T-helper 2 cell treated with Interferon-gamma antibody and Interleukin-4, amounts not matched to agents 100 ng/mL and 5 ng/mL, for 36 hours (primary cell): ENCODE data around the gene GATM. TPM values are rescaled to one million over a fixed set of nuclear protein-coding genes. Genes with fewer than 3 reads are reported as not detected.
"Not testable (repeated sequence)": the region's sequence is repeated elsewhere in the genome, so short reads cannot be mapped to it uniquely, and the experiment has no call there.

Experiments
- intact Hi-C: fragments of 100-400 bp; cut with micrococcal nuclease; formaldehyde crosslinking; loops from one replicate; pipeline ENCODE4 v1.15.1; 2023
- total RNA-seq: library from RNA; stranded (reverse); gene quantifications from 2 replicates; pipeline ENCODE4 v1.2.3, GENCODE V29; 2022

The GATM gene
- total RNA-seq, 1 donor from 2014 or later: 1.4 TPM

DNA sequence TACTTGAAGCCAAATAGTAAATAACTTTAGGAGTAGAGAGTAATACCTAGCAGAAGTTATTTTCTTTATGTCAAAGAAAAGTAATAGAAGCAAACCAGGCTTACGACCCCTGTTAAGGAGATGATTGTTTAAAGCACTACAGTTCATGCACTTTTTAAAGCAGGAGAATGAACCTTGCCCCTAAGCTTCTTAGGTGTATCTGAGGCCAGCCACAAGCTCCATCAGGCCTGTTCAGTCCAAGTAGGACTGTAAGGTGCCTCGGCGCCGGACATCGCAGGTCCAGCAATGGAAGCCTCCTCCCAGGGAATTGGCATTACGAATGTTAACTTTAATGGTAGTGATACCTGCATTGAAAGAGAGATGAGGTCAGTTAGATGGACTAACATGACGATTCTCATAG lies 16.5 kb downstream of the GATM start:
- intact Hi-C loops: no loop called here

DNA sequence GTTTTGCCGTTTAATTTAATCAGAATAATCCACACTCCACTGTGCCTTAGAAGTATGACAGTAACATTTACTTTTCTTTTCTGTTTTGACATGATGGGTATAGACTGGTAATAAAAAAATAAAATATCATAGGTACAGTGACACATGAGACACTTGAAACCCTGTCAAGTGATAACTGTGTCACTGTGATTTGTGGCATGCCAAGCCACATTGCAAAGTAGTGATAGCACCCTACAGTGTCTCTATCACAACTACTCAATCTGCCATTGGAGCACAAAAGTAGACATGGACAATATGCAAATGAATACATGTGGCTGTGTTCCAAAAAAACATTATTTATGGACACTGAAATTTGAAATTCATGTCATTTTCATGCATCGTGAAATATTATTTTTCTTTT lies 22.5 kb downstream of the GATM start:
- intact Hi-C loops: no loop called here

DNA sequence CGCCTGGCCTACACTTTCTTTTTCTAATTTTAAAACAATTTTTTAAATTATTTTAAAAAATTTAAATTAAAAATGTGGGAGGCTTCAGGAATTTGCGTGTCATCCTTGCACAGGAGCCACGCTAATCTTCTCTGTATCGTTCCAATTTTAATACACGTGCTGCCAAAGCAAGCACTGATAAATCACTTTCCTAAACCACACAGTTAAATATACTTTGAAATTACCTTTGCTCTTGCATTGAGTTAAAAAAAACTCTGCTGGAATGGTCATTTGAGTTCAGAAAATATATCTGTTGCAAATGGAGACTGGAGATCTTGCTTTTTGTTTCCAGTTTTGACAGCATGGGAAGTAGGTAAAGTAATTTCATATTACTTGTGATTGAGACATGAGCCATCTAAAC lies 23.6 kb downstream of the GATM start:
- intact Hi-C loops: no loop called here

- intact Hi-C loops: no loop called here
Observed at GRCh38 chr15:45351227-45351626, 27.1 kb downstream of the GATM start.

- intact Hi-C loops: no loop called here
Observed at GRCh38 chr15:45349623-45350022, 28.7 kb downstream of the GATM start.

DNA sequence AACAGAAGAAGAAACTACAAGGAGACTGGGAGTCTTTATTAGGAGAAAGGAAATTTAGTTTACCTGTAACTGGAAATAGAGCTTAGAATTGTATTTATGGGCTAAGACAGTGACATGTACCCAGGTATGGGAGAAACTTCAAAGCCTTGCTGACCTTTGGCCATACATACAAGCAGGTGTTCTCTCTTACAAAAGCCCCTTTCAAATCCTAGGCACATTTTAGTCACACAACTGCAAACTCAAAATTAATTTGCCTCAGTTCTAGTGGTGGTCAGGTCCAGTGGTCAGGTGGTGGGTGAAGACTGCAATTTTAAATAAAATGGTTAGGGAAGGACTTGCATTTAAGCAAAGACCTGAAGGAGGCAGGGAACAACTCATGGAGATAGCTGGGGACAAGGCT lies 30.4 kb downstream of the GATM start:
- intact Hi-C loops: no loop called here

- intact Hi-C loops: no loop called here
Observed at GRCh38 chr15:45347033-45347432, 31.3 kb downstream of the GATM start.

DNA sequence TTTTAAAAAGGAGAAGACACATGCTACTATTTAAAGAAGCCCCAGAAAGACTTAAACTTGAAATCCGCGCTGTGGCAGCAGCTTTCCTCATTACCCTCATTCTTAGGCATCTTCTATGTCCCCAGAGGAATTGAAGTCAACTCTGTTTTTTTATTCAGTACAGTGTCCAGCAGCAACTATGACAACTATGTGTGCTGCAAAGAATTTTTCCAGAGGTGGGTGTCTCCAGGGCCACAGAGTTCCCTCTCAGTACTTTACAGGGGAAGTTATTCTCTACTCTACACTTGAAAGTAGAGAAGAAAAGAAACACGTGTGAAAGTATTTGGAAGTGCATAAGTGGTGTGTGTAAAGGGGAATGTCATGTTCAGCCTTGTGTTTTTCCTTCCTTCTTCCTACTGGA lies 32.0 kb downstream of the GATM start:
- intact Hi-C loops: no loop called here

DNA sequence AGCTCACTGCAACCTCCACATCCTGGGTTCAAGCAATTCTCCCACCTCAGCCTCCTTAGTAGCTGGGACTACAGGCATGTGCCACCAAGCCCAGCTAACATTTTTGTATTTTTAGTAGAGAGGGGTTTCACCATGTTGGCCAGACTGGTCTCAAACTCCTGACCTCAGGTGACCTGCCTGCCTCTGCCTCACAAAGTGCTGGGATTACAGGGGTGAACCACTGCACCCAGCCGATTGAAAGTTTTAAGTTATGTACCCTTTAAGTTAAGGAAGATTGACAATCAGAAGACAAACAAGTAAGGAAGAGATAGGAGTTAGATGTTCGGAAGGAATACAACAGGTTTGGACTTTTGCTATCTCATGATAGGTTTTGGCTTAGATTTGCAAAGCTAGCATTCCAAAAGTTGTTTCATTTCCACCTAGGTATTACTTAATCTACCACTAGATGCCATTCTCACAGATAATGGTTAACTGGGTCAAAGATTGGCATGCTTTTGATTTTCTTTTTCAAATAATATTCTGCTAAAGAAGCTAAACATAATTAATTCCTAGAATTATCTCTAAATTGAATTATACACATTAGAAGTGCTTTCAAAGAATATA lies 35.0 kb downstream of the GATM start:
- intact Hi-C loops: no loop called here

GRCh38 chr15:45341790-45342189 lies 36.6 kb downstream of the GATM start:
- intact Hi-C loops: no loop called here

GRCh38 chr15:45340429-45340828 lies 37.9 kb downstream of the GATM start:
- intact Hi-C loops: no loop called here

- intact Hi-C loops: no loop called here
Observed at GRCh38 chr15:45338417-45338816, 39.9 kb downstream of the GATM start.

DNA sequence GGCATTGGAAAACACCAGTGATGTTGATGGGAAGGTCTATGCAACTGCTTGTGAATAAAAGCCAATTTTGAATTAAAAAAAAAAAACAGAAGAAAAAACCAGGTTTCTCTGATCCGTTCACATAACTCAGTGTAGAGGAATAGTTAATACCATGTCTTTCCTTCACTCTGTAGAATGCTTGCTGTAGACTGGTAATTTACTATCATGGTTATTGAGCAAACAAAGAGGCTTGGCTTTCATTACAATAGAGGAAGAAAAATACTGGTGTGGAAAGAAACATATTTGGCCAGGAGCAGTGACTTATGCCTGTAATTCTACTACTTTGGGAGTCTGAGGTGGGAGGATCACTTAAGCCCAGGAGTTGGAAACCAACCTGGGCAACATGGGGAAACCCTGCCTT lies 41.1 kb downstream of the GATM start:
- intact Hi-C loops: no loop called here

DNA sequence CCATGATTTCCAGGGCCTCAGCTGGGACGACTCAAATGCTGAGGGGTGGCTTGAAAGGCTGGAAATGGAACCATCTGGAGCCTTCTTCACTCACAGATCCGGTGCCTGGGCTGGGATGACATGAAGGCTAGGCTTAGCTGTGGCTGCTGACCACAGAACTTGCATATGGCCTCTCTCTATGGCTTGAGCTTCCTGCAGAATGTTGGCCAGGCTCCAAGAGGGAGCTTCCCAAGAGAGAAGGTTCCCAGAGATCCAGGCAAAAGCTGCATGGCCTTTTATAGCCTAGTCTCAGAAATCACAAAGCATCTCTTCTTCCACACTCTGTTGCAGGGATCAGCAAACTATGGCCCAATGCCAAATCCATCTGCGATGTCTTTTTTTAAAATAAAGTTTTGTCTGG lies 44.8 kb downstream of the GATM start:
- intact Hi-C loops: no loop called here

DNA sequence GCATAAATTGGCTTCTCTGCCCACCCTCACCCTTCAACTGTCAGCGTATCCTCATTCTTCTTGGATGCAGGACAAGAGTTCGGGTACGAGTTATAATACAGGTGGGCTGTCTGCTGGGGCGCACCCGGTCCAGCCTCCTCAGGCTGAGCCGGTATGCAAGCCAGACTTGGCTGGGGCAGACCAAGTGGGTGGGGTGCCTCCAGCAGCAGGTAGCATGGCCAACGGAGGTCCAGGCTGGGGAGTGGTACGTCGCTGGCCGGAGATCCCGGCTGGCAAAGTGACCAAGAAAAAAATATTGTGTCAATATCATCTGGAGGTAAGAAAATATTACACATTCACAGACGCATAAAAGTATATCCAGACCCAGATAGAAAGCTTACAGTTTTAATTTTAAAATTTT lies 45.6 kb downstream of the GATM start:
- intact Hi-C loops: no loop called here

DNA sequence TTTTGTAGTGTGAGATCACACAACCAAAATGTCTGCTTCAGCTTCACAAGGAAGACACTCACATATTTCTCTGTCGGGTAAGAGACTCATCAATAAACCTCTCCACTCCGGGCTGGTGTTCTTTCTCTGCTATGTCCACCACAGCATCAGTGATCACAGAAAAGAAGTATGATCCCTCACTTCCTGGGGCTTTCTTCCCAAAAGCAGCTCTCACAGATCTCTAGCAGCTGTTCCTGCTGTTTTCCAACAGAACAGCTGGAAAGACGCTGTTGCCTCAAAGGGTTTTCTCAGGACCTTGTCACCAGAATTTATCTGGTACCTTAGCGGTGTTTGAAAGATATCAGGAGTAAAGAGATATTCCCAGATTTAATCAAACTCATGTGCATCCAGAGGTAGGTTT lies 46.4 kb downstream of the GATM start:
- intact Hi-C loops: no loop called here

- intact Hi-C loops: no loop called here
Observed at GRCh38 chr15:45328663-45329062, 49.7 kb downstream of the GATM start.

GRCh38 chr15:45326741-45327140 lies 51.6 kb downstream of the GATM start:
- intact Hi-C loops: no loop called here

DNA sequence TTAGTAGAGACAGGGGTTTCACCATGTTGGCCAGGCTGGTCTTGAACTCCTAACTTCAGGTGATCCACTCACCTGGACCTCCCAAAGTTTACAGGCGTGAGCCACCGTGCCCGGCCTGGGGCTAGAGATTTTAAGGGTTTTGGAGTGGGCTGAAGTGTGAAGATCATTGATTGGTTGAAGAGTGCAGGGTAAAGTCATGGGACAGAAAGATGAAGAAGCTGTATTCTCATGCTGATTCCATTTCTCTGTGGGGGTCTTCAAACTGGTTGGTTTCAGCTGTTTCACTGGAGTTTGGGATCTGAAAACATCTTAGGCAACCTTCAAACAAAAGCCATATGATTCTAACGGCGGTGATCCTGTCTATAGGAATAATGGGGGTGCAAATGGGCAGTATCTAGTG lies 52.1 kb downstream of the GATM start:
- intact Hi-C loops: no loop called here

GRCh38 chr15:45320581-45321205 lies 57.7 kb downstream of the GATM start:
- intact Hi-C loops: no loop called here

DNA sequence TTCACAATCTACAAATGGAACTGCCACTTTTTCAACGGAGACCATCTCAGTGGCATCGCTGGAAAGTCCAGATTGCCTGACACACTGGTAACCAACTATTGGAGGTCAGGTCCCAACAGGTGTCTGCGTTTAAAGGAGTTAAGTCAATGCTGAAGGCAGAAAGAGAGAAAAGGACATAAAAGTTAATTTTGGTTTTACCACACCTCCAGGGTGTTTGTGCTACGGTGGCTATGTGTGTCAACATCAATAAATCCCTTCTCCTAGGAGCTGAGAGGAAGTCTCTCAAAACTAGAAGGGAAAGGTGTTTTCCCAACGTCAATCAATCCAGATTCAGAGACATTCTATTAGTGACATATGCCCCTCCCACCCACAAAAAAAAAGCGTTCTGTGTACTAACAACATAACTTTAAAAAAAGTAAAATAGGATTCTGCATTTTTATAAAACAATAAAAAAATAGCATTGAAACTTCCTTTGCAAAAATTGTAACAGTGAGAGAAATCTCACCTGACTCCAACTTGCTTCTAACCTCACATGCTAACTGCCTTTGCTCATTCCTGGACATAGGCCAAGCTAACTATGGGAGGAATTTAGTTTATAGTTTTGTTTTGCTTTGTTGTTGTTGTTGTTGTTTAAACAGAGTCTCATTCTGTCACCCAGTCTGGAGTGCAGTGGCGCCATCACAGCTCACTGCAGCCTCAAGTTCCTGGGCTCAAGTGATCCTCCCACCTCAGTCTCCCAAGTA lies 58.7 kb downstream of the GATM start:
- intact Hi-C loops: no loop called here

DNA sequence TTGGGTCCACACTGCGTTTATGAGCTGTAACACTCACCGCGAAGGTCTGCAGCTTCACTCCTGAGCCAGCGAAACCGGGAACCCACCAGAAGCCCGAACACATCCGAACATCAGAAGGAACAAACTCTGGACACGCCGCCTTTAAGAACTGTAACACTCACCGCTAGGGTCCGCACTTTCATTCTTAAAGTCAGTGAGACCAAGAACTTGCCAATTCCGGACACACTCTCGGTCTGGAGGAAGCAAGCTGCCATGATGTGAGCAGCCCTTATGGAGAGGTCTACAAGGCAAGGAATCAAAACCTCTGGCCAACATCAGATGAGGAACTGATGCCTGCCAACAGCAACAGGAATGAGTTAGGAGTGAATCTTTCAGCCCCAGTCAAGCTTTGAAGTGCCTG lies 63.4 kb downstream of the GATM start:
- intact Hi-C loops: no loop called here

DNA sequence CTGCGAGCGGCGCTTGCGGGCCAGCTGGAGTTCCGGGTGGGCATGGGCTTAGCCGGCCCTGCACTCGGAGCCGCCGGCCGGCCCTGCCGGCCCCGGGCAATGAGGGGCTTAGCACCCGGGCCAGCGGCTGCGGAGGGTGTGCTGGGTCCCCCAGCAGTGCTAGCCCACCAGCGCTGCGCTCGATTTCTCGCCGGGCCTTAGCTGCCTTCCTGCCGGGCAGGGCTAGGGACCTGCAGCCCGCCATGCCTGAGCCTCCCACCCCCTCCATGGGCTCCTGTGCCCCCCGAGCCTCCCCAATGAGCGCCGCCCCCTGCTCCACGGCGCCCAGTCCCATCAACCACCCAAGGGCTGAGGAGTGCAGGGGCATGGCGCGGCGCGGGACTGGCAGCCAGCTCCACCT lies 64.2 kb downstream of the GATM start:
- intact Hi-C loops: not testable (repeated sequence)
